ENCODE measurements around the gene NELFE. TPM values are rescaled to one million over a fixed set of nuclear protein-coding genes. Genes with fewer than 3 reads are reported as not detected.
"Not testable (repeated sequence)": the region's sequence is repeated elsewhere in the genome, so short reads cannot be mapped to it uniquely, and the experiment has no call there.

Gene NELFE
- total RNA-seq, 2 donors from 2014 or later: 69.7 to 70.9 TPM

- DNase-seq (ENCODE audit: low spot score in 2 of 2) (peak in 1 of 2 donors; percentile 14), ATAC-seq (no peak)
- Mint-ChIP-seq H3K27ac (peak overlapping the region; percentile 73 to 84), H3K36me3 (no peaks in the 10 kb centered on the region), H3K9me3 (no peaks in the 10 kb centered on the region)
Observed at GRCh38 chr6:31979238-31979898, 20.6 kb upstream of the NELFE start.

GRCh38 chr6:31978831-31979230 lies 20.1 kb upstream of the NELFE start:
- no peaks in the 10 kb centered on the region for H3K36me3 Mint-ChIP-seq
- no peak for ATAC-seq
- H3K9me3 Mint-ChIP-seq: no peaks in the 10 kb centered on the region
- no peak for DNase-seq (ENCODE audit: low spot score in 2 of 2)
- peak overlapping the region; percentile 60 to 84 for H3K27ac Mint-ChIP-seq

GRCh38 chr6:31977816-31978431 lies 19.2 kb upstream of the NELFE start:
- ATAC-seq (no peak), DNase-seq (ENCODE audit: low spot score in 2 of 2) (no peak)
- peaks cover 0 to 1% of the 10 kb centered on the region in 2 donors for H3K36me3 Mint-ChIP-seq
- H3K9me3 Mint-ChIP-seq: no peaks in the 10 kb centered on the region
- H3K27ac Mint-ChIP-seq: no peak overlapping the region

- DNase-seq (ENCODE audit: low spot score in 2 of 2): peak in 1 of 2 donors; percentile 54
- H3K27ac Mint-ChIP-seq, H3K36me3 Mint-ChIP-seq, H3K9me3 Mint-ChIP-seq, ATAC-seq: not testable (repeated sequence)
Observed at GRCh38 chr6:31976065-31976464, 17.3 kb upstream of the NELFE start.

GRCh38 chr6:31972709-31973350 lies 14.1 kb upstream of the NELFE start:
- H3K9me3 Mint-ChIP-seq: no peaks in the 10 kb centered on the region
- ATAC-seq (peak in 1 of 2 donors; percentile 11), DNase-seq (ENCODE audit: low spot score in 2 of 2) (no peak)
- H3K27ac Mint-ChIP-seq: peak overlapping the region; percentile 100
- H3K36me3 Mint-ChIP-seq: peaks cover 5 to 7% of the 10 kb centered on the region in 2 donors

- ATAC-seq (peak; percentile 93 to 95), DNase-seq (ENCODE audit: low spot score in 2 of 2) (peak; percentile 95 to 98)
- Mint-ChIP-seq H3K36me3 (peaks cover 5 to 7% of the 10 kb centered on the region in 2 donors), H3K27ac (peak within 1 kb of the TSS; percentile 100), H3K9me3 (no peaks in the 10 kb centered on the region)
Observed at GRCh38 chr6:31971993-31972708, 13.4 kb upstream of the NELFE start, which contains the start of gene DXO. Gene DXO (minus strand): TSS chr6:31972138. CDS start chr6:31971675, 463 bp downstream.

GRCh38 chr6:31971279-31971992 lies 12.7 kb upstream of the NELFE start:
- ATAC-seq (no peak), DNase-seq (ENCODE audit: low spot score in 2 of 2) (no peak)
- H3K27ac Mint-ChIP-seq: peak overlapping the region; percentile 100
- no peaks in the 10 kb centered on the region for H3K9me3 Mint-ChIP-seq
- H3K36me3 Mint-ChIP-seq: peaks cover 5 to 7% of the 10 kb centered on the region in 2 donors

GRCh38 chr6:31970604-31971271 lies 12.0 kb upstream of the NELFE start:
- no peak for DNase-seq (ENCODE audit: low spot score in 2 of 2)
- ATAC-seq: no peak
- H3K27ac Mint-ChIP-seq: peak overlapping the region; percentile 100
- H3K9me3 Mint-ChIP-seq: no peaks in the 10 kb centered on the region
- H3K36me3 Mint-ChIP-seq: peaks cover 5 to 7% of the 10 kb centered on the region in 2 donors

GRCh38 chr6:31969712-31970603 lies 11.2 kb upstream of the NELFE start:
- no peaks in the 10 kb centered on the region for H3K9me3 Mint-ChIP-seq
- ATAC-seq (no peak), DNase-seq (ENCODE audit: low spot score in 2 of 2) (no peak)
- peaks cover 5 to 7% of the 10 kb centered on the region in 2 donors for H3K36me3 Mint-ChIP-seq
- H3K27ac Mint-ChIP-seq: peak overlapping the region; percentile 84 to 100

GRCh38 chr6:31968791-31969711 lies 10.3 kb upstream of the NELFE start:
- Mint-ChIP-seq H3K9me3 (no peaks in the 10 kb centered on the region), H3K27ac (peak overlapping the region in 1 of 2 donors; percentile 100), H3K36me3 (peaks cover 7% of the 10 kb centered on the region in 2 donors)
- DNase-seq (ENCODE audit: low spot score in 2 of 2) (no peak), ATAC-seq (no peak)

- no peak for DNase-seq (ENCODE audit: low spot score in 2 of 2)
- no peak for ATAC-seq
- Mint-ChIP-seq H3K9me3 (no peaks in the 10 kb centered on the region), H3K36me3 (peaks cover 7 to 10% of the 10 kb centered on the region in 2 donors), H3K27ac (no peak overlapping the region)
Observed at GRCh38 chr6:31968326-31968725, 9.6 kb upstream of the NELFE start.

GRCh38 chr6:31967926-31968320 lies 9.2 kb upstream of the NELFE start:
- DNase-seq (ENCODE audit: low spot score in 2 of 2) (no peak), ATAC-seq (no peak)
- Mint-ChIP-seq H3K27ac (peak overlapping the region; percentile 78 to 88), H3K9me3 (no peaks in the 10 kb centered on the region), H3K36me3 (peaks cover 6 to 10% of the 10 kb centered on the region in 2 donors)

GRCh38 chr6:31966997-31967925 lies 8.5 kb upstream of the NELFE start:
- H3K27ac Mint-ChIP-seq: peak overlapping the region; percentile 78 to 88
- no peak for DNase-seq (ENCODE audit: low spot score in 2 of 2)
- H3K9me3 Mint-ChIP-seq: no peaks in the 10 kb centered on the region
- H3K36me3 Mint-ChIP-seq: peaks cover 3 to 5% of the 10 kb centered on the region in 2 donors
- ATAC-seq: no peak
